ENCODE results near the gene CBFA2T3. TPM values are rescaled to one million over a fixed set of nuclear protein-coding genes. Genes with fewer than 3 reads are reported as not detected.

CBFA2T3 gene
- total and polyA plus RNA-seq, 4 donors, result 4.7 to 11.8 (median 6.6) TPM

GRCh38 chr16:88839026-88839529 lies 137.9 kb downstream of the CBFA2T3 start:
- H3K4me3 ChIP-seq, result no peak overlapping the region
- 91 to 94% methylated on average over 39 of the region's 39 CpGs for WGBS, 2 donors
- no peaks in the 10 kb centered on the region for H3K27me3 ChIP-seq (ENCODE audit: control insufficient read depth in 3 of 3, insufficient read depth in 3 of 3, low read length in 2 of 3)
- TF ChIP-seq CTCF (IDR thresholded peaks at IDR 0.05; ENCODE audit: control extremely low read depth, extremely low read depth), result no peak
- no peak overlapping the region for H3K9ac ChIP-seq (ENCODE audit: insufficient read depth in 1 of 2, low read length in 2 of 2)
- H3K9me3 ChIP-seq (ENCODE audit: control insufficient read depth in 4 of 4, insufficient read depth in 3 of 4, low read length in 3 of 4), result no peaks in the 10 kb centered on the region
- no peaks in the 10 kb centered on the region for H3K4me1 ChIP-seq (ENCODE audit: control insufficient read depth in 5 of 5, insufficient read depth in 5 of 5, low read length in 5 of 5)
- ATAC-seq (ENCODE audit: insufficient read depth, low FRiP score) (no peak), DNase-seq (no peak)
- H3K36me3 ChIP-seq (ENCODE audit: control insufficient read depth in 4 of 4, insufficient read depth in 4 of 4, low read length in 4 of 4), result peaks cover 0 to 56% (median 9%) of the 10 kb centered on the region in 4 donors
- H3K27ac ChIP-seq (ENCODE audit: low read depth in 1 of 2, low read length in 1 of 2), result no peak overlapping the region

- Histone ChIP-seq H3K9ac (ENCODE audit: insufficient read depth in 1 of 2, low read length in 2 of 2) (no peak overlapping the region), H3K4me1 (ENCODE audit: control insufficient read depth in 5 of 5, insufficient read depth in 5 of 5, low read length in 5 of 5) (no peaks in the 10 kb centered on the region), H3K4me3 (no peak overlapping the region), H3K27me3 (ENCODE audit: control insufficient read depth in 3 of 3, insufficient read depth in 3 of 3, low read length in 2 of 3) (no peaks in the 10 kb centered on the region), H3K9me3 (ENCODE audit: control insufficient read depth in 4 of 4, insufficient read depth in 3 of 4, low read length in 3 of 4) (no peaks in the 10 kb centered on the region), H3K27ac (ENCODE audit: low read depth in 1 of 2, low read length in 1 of 2) (no peak overlapping the region), H3K36me3 (ENCODE audit: control insufficient read depth in 4 of 4, insufficient read depth in 4 of 4, low read length in 4 of 4) (peaks cover 0 to 59% (median 9%) of the 10 kb centered on the region in 4 donors)
- no peak for TF ChIP-seq CTCF (IDR thresholded peaks at IDR 0.05; ENCODE audit: control extremely low read depth, extremely low read depth)
- ATAC-seq (ENCODE audit: insufficient read depth, low FRiP score), result no peak
- 88% methylated on average over 19 of the region's 19 CpGs for WGBS, 2 donors
- no peak for DNase-seq
Measured at GRCh38 chr16:88838566-88838965, 138.4 kb downstream of the CBFA2T3 start.

- no peak for TF ChIP-seq CTCF (IDR thresholded peaks at IDR 0.05; ENCODE audit: control extremely low read depth, extremely low read depth)
- Histone ChIP-seq H3K9ac (ENCODE audit: insufficient read depth in 1 of 2, low read length in 2 of 2) (no peak overlapping the region), H3K9me3 (ENCODE audit: control insufficient read depth in 4 of 4, insufficient read depth in 3 of 4, low read length in 3 of 4) (no peaks in the 10 kb centered on the region), H3K36me3 (ENCODE audit: control insufficient read depth in 4 of 4, insufficient read depth in 4 of 4, low read length in 4 of 4) (peaks cover 0 to 57% (median 9%) of the 10 kb centered on the region in 4 donors), H3K27ac (ENCODE audit: low read depth in 1 of 2, low read length in 1 of 2) (no peak overlapping the region), H3K4me1 (ENCODE audit: control insufficient read depth in 5 of 5, insufficient read depth in 5 of 5, low read length in 5 of 5) (no peaks in the 10 kb centered on the region), H3K4me3 (no peak overlapping the region), H3K27me3 (ENCODE audit: control insufficient read depth in 3 of 3, insufficient read depth in 3 of 3, low read length in 2 of 3) (no peaks in the 10 kb centered on the region)
- DNase-seq, result no peak
- ATAC-seq (ENCODE audit: insufficient read depth, low FRiP score), result no peak
- 74 to 93% methylated on average over 20 of the region's 20 CpGs for WGBS, 2 donors
Measured at GRCh38 chr16:88837806-88838205, 139.2 kb downstream of the CBFA2T3 start.

GRCh38 chr16:88836791-88837190 lies 140.2 kb downstream of the CBFA2T3 start:
- WGBS, 2 donors, result 91 to 95% methylated on average over 17 of the region's 17 CpGs

More at GRCh38 chr16:88836791-88837190, 140.2 kb downstream of the CBFA2T3 start:
- no peak for DNase-seq
- Histone ChIP-seq H3K4me1 (ENCODE audit: control insufficient read depth in 5 of 5, insufficient read depth in 5 of 5, low read length in 5 of 5) (no peaks in the 10 kb centered on the region), H3K4me3 (no peak overlapping the region), H3K9ac (ENCODE audit: insufficient read depth in 1 of 2, low read length in 2 of 2) (no peak overlapping the region), H3K27ac (ENCODE audit: low read depth in 1 of 2, low read length in 1 of 2) (no peak overlapping the region), H3K9me3 (ENCODE audit: control insufficient read depth in 4 of 4, insufficient read depth in 3 of 4, low read length in 3 of 4) (no peaks in the 10 kb centered on the region), H3K27me3 (ENCODE audit: control insufficient read depth in 3 of 3, insufficient read depth in 3 of 3, low read length in 2 of 3) (no peaks in the 10 kb centered on the region), H3K36me3 (ENCODE audit: control insufficient read depth in 4 of 4, insufficient read depth in 4 of 4, low read length in 4 of 4) (peaks cover 0 to 53% (median 9%) of the 10 kb centered on the region in 4 donors)
- ATAC-seq (ENCODE audit: insufficient read depth, low FRiP score), result no peak
- TF ChIP-seq CTCF (IDR thresholded peaks at IDR 0.05; ENCODE audit: control extremely low read depth, extremely low read depth), result no peak
